Fibroblast of skin of back (primary cell): ENCODE results near the gene USP40.

Experiments
- DNase-seq: peaks from one replicate; pipeline ENCODE4 v3.0.0-alpha.2; 2013

Gene USP40

GRCh38 chr2:233492078-233492477, 74.5 kb downstream of the USP40 start:
- DNase-seq = no peak

GRCh38 chr2:233491326-233491725, 75.3 kb downstream of the USP40 start:
- DNase-seq = no peak

- DNase-seq = no peak
Observed at GRCh38 chr2:233490831-233491230, 75.8 kb downstream of the USP40 start.

GRCh38 chr2:233489666-233490065, 76.9 kb downstream of the USP40 start:
- no peak for DNase-seq

GRCh38 chr2:233489143-233489542, 77.4 kb downstream of the USP40 start:
- DNase-seq = no peak

- no peak for DNase-seq
Observed at GRCh38 chr2:233487748-233488345, 78.7 kb downstream of the USP40 start.

GRCh38 chr2:233486778-233487552, 79.6 kb downstream of the USP40 start:
- DNase-seq = peak; percentile 96

- no peak for DNase-seq
Observed at GRCh38 chr2:233486357-233486756, 80.2 kb downstream of the USP40 start.

- no peak for DNase-seq
Observed at GRCh38 chr2:233485726-233486125, 80.9 kb downstream of the USP40 start.

GRCh38 chr2:233482616-233483015, 84.0 kb downstream of the USP40 start:
- no peak for DNase-seq

- DNase-seq = no peak
Observed at GRCh38 chr2:233481368-233482142, 85.0 kb downstream of the USP40 start.

GRCh38 chr2:233480490-233481202, 85.9 kb downstream of the USP40 start:
- DNase-seq = no peak

GRCh38 chr2:233479616-233480489, 86.7 kb downstream of the USP40 start:
- no peak for DNase-seq

- DNase-seq = no peak
Observed at GRCh38 chr2:233477548-233478433, 88.8 kb downstream of the USP40 start.

- no peak for DNase-seq
Observed at GRCh38 chr2:233476651-233477547, 89.7 kb downstream of the USP40 start.

- no peak for DNase-seq
Observed at GRCh38 chr2:233476063-233476410, 90.5 kb downstream of the USP40 start.

- no peak for DNase-seq
Observed at GRCh38 chr2:233474308-233475160, 92.0 kb downstream of the USP40 start.

GRCh38 chr2:233473878-233474277, 92.7 kb downstream of the USP40 start:
- no peak for DNase-seq

- no peak for DNase-seq
Observed at GRCh38 chr2:233473386-233473791, 93.2 kb downstream of the USP40 start.
